ENCODE measurements around the gene CD4. TPM values are rescaled to one million over a fixed set of nuclear protein-coding genes. Genes with fewer than 3 reads are reported as not detected.
A peak's percentile ranks its signal among the peaks of the same experiment; 100 is the strongest.

Gene CD4
- total and polyA plus RNA-seq, 4 donors, result 15.9 to 44.8 (median 32.0) TPM

- H3K36me3 ChIP-seq (ENCODE audit: control insufficient read depth in 4 of 4, insufficient read depth in 3 of 4, low read depth in 1 of 4, low read length in 3 of 4), result no peaks in the 10 kb centered on the region
- H3K4me3 ChIP-seq (ENCODE audit: low read depth in 1 of 3, low read length in 3 of 3), result no peak overlapping the region
- no peaks in the 10 kb centered on the region for H3K9me3 ChIP-seq (ENCODE audit: control insufficient read depth in 4 of 4, low read length in 3 of 4)
- H3K4me1 ChIP-seq (ENCODE audit: control insufficient read depth in 4 of 4, insufficient read depth in 4 of 4, low read length in 3 of 4), result peaks cover 7 to 44% (median 29%) of the 10 kb centered on the region in 4 donors
- no peak for DNase-seq (ENCODE audit: low spot score)
- TF ChIP-seq RXRA (IDR thresholded peaks at IDR 0.05), result no peak
- no peak for TF ChIP-seq JUND (IDR thresholded peaks at IDR 0.05)
- TF ChIP-seq EGR1 (IDR thresholded peaks at IDR 0.05; ENCODE audit: low read depth in 2 of 2), result no peak
- no peak overlapping the region for H3K9ac ChIP-seq (ENCODE audit: low read depth in 1 of 2, low read length in 2 of 2)
- H3K27me3 ChIP-seq (ENCODE audit: control insufficient read depth in 4 of 4, insufficient read depth in 4 of 4, low read length in 3 of 4), result peaks cover 0 to 2% (median 0%) of the 10 kb centered on the region in 4 donors
- 89% methylated on average over 37 of the region's 37 CpGs for WGBS
- no peak overlapping the region for H3K27ac ChIP-seq (ENCODE audit: low read depth in 1 of 2, low read length in 2 of 2)
Observed at GRCh38 chr12:6824085-6824775, 34.9 kb downstream of the CD4 start.

- Histone ChIP-seq H3K27me3 (ENCODE audit: control insufficient read depth in 4 of 4, insufficient read depth in 4 of 4, low read length in 3 of 4) (peaks cover 0 to 2% (median 0%) of the 10 kb centered on the region in 4 donors), H3K36me3 (ENCODE audit: control insufficient read depth in 4 of 4, insufficient read depth in 3 of 4, low read depth in 1 of 4, low read length in 3 of 4) (no peaks in the 10 kb centered on the region), H3K4me3 (ENCODE audit: low read depth in 1 of 3, low read length in 3 of 3) (no peak overlapping the region), H3K4me1 (ENCODE audit: control insufficient read depth in 4 of 4, insufficient read depth in 4 of 4, low read length in 3 of 4) (peaks cover 10 to 38% (median 22%) of the 10 kb centered on the region in 4 donors), H3K9me3 (ENCODE audit: control insufficient read depth in 4 of 4, low read length in 3 of 4) (no peaks in the 10 kb centered on the region), H3K27ac (ENCODE audit: low read depth in 1 of 2, low read length in 2 of 2) (no peak overlapping the region), H3K9ac (ENCODE audit: low read depth in 1 of 2, low read length in 2 of 2) (no peak overlapping the region)
- DNase-seq (ENCODE audit: low spot score), result no peak
- WGBS, result 58% methylated on average over 12 of the region's 12 CpGs
- no peak for TF ChIP-seq SP1 (IDR thresholded peaks at IDR 0.05)
- TF ChIP-seq RAD21 (IDR thresholded peaks at IDR 0.05), result no peak
- TF ChIP-seq FOXA1 (IDR thresholded peaks at IDR 0.05), result no peak
- no peak for TF ChIP-seq MAX (IDR thresholded peaks at IDR 0.05)
- TF ChIP-seq FOXA2 (IDR thresholded peaks at IDR 0.05), result no peak
Observed at GRCh38 chr12:6824901-6825381, 35.6 kb downstream of the CD4 start.

DNA sequence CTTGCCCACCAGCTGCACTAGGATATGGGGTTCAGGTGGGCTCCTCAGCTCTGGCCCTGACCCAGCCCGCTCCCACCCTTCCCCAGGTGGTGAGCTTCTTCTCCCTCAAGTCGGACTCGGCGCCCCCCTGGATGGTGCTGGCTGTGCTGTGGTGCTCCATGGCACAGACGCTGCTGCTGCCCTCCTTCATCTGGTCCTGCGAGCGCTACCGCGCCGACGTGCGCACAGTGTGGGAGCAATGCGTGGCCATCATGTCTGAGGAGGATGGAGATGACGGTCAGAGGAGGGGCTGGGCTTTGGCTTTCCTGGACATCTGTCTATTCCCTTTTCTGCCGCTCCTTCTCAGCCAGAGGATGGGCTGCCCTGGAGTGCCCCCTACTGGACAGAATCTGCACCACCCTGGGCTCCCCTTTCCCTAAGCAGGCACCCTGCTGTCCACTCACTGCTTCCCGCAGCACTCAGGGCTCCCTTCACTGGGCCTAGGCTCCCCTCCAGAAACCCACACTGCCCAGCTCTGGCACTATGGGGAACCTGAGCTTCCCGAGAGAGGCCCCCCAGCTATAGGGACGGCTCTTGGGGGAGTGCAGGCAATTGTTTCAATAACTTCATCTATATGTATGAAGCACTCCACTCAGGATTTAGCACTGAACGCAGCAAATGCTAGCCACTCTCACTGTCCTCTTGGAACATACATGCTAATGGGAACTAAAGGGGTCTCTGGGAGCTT, 36.2 kb downstream of the CD4 start:
- Histone ChIP-seq H3K36me3 (ENCODE audit: control insufficient read depth in 4 of 4, insufficient read depth in 3 of 4, low read depth in 1 of 4, low read length in 3 of 4) (no peaks in the 10 kb centered on the region), H3K27ac (ENCODE audit: low read depth in 1 of 2, low read length in 2 of 2) (no peak overlapping the region), H3K4me3 (ENCODE audit: low read depth in 1 of 3, low read length in 3 of 3) (no peak overlapping the region), H3K27me3 (ENCODE audit: control insufficient read depth in 4 of 4, insufficient read depth in 4 of 4, low read length in 3 of 4) (peaks cover 0 to 2% (median 0%) of the 10 kb centered on the region in 4 donors), H3K4me1 (ENCODE audit: control insufficient read depth in 4 of 4, insufficient read depth in 4 of 4, low read length in 3 of 4) (peaks cover 10 to 32% (median 18%) of the 10 kb centered on the region in 4 donors), H3K9ac (ENCODE audit: low read depth in 1 of 2, low read length in 2 of 2) (no peak overlapping the region), H3K9me3 (ENCODE audit: control insufficient read depth in 4 of 4, low read length in 3 of 4) (no peaks in the 10 kb centered on the region)
- peak; percentile 90 for DNase-seq (ENCODE audit: low spot score)
- TF ChIP-seq EGR1 (IDR thresholded peaks at IDR 0.05; ENCODE audit: low read depth in 2 of 2) (no peak), HNF4G (IDR thresholded peaks at IDR 0.05) (no peak), GABPA (IDR thresholded peaks at IDR 0.05 in 1 of 2, conservative IDR thresholded peaks at IDR 0.05 in 1 of 2) (no peak), CTCF (IDR thresholded peaks at IDR 0.05; ENCODE audit: low read depth, low read length, missing input control) (peak; percentile 94), YY1 (IDR thresholded peaks at IDR 0.05) (no peak), RXRA (IDR thresholded peaks at IDR 0.05) (no peak), HNF4A (conservative IDR thresholded peaks at IDR 0.05) (peak in 1 of 2 donors; percentile 17), RAD21 (IDR thresholded peaks at IDR 0.05) (peak; percentile 95 to 99)
- TF ChIP-seq, protein P1, sequence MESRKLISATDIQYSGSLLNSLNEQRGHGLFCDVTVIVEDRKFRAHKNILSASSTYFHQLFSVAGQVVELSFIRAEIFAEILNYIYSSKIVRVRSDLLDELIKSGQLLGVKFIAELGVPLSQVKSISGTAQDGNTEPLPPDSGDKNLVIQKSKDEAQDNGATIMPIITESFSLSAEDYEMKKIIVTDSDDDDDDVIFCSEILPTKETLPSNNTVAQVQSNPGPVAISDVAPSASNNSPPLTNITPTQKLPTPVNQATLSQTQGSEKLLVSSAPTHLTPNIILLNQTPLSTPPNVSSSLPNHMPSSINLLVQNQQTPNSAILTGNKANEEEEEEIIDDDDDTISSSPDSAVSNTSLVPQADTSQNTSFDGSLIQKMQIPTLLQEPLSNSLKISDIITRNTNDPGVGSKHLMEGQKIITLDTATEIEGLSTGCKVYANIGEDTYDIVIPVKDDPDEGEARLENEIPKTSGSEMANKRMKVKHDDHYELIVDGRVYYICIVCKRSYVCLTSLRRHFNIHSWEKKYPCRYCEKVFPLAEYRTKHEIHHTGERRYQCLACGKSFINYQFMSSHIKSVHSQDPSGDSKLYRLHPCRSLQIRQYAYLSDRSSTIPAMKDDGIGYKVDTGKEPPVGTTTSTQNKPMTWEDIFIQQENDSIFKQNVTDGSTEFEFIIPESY (IDR thresholded peaks at IDR 0.05), result no peak
- TF ChIP-seq, protein P2, sequence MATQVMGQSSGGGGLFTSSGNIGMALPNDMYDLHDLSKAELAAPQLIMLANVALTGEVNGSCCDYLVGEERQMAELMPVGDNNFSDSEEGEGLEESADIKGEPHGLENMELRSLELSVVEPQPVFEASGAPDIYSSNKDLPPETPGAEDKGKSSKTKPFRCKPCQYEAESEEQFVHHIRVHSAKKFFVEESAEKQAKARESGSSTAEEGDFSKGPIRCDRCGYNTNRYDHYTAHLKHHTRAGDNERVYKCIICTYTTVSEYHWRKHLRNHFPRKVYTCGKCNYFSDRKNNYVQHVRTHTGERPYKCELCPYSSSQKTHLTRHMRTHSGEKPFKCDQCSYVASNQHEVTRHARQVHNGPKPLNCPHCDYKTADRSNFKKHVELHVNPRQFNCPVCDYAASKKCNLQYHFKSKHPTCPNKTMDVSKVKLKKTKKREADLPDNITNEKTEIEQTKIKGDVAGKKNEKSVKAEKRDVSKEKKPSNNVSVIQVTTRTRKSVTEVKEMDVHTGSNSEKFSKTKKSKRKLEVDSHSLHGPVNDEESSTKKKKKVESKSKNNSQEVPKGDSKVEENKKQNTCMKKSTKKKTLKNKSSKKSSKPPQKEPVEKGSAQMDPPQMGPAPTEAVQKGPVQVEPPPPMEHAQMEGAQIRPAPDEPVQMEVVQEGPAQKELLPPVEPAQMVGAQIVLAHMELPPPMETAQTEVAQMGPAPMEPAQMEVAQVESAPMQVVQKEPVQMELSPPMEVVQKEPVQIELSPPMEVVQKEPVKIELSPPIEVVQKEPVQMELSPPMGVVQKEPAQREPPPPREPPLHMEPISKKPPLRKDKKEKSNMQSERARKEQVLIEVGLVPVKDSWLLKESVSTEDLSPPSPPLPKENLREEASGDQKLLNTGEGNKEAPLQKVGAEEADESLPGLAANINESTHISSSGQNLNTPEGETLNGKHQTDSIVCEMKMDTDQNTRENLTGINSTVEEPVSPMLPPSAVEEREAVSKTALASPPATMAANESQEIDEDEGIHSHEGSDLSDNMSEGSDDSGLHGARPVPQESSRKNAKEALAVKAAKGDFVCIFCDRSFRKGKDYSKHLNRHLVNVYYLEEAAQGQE (IDR thresholded peaks at IDR 0.05), result peak; percentile 33
- 15% methylated on average over 19 of the region's 19 CpGs for WGBS

All from liver (tissue), 9 donors.